ENCODE data around the gene SETD7. TPM values are rescaled to one million over a fixed set of nuclear protein-coding genes. Genes with fewer than 3 reads are reported as not detected.
"Not testable (repeated sequence)": the region's sequence is repeated elsewhere in the genome, so short reads cannot be mapped to it uniquely, and the experiment has no call there.

SETD7 gene
- total RNA-seq, 1 experiment from 2014 or later, result 30.5 TPM

GRCh38 chr4:139470295-139470694, 85.7 kb downstream of the SETD7 start:
- no peak for DNase-seq (ENCODE audit: low spot score)

GRCh38 chr4:139469869-139470268, 86.2 kb downstream of the SETD7 start:
- no peak for DNase-seq (ENCODE audit: low spot score)

DNA sequence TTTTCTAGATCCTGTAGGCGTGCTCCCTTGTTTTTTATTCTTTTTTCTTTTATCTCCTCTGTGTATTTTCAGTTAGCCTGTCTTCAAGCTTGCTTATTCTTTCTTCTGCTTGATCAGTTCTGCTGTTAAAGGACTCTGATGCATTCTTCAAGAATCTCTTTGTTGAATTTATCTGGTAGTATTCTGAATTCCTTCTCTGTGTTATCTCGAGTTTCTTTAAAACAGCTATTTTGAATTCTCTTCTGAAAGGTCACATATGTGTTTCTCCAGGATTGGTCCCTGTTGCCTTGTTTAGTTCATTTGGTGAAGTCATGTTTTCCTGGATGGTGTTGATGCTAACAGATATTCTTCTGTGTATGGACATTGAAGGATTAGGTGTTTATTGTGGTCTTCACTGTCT, 86.8 kb downstream of the SETD7 start:
- DNase-seq (ENCODE audit: low spot score), result no peak

DNA sequence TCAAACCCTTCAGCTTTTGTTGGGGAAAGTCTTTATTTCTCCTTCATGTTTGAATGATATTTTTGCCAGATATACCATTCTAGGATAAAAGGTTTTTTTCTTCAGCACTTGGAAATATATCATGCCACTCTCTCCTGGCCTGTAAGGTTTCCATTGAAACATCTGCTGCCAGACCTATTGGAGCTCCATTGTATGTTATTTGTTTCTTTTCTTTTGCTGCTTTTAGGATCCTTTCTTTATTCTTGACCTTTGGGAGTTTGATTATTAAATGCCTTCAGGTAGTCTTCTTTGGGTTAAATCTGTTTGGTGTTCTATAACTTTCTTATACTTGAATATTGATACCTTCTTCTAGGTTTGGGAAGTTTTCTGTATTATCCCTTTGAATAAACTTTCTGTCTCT, 87.3 kb downstream of the SETD7 start:
- DNase-seq (ENCODE audit: low spot score), result not testable (repeated sequence)

DNA sequence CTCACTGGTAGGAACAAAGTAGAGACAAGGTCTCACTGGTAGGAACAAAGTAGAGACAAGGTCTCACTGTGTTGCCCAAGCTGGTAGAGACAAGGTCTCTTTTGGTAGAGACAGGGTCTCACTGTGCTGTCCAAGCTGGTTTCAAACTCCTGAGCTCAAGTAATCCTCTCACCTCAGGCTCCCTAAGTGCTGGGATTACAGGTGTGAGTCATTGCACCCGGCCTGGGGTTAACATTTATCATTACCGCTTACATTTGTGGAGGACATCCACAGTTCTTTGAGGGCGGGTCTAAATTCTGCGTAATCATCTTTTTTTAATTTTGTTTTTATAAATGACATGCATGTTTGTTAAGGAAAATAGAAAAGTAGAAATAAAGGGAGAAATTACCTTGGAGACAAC, 90.1 kb downstream of the SETD7 start:
- no peak for DNase-seq (ENCODE audit: low spot score)

DNA sequence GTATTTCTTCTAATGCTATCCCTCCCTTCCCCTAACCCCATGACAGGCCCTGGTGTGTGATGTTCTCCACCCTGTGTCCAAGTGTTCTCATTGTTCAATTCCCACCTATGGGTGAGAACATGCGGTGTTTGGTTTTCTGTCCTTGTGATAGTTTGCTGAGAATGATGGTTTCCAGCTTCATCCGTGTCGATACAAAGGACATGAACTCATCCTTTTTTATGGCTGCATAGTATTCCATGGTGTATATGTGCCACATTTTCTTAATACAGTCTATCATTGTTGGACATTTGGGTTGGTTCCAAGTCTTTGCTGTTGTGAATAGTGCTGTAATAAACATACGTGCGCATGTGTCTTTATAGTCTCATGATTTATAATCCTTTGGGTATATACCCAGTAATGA, 91.5 kb downstream of the SETD7 start:
- not testable (repeated sequence) for DNase-seq (ENCODE audit: low spot score)

DNA sequence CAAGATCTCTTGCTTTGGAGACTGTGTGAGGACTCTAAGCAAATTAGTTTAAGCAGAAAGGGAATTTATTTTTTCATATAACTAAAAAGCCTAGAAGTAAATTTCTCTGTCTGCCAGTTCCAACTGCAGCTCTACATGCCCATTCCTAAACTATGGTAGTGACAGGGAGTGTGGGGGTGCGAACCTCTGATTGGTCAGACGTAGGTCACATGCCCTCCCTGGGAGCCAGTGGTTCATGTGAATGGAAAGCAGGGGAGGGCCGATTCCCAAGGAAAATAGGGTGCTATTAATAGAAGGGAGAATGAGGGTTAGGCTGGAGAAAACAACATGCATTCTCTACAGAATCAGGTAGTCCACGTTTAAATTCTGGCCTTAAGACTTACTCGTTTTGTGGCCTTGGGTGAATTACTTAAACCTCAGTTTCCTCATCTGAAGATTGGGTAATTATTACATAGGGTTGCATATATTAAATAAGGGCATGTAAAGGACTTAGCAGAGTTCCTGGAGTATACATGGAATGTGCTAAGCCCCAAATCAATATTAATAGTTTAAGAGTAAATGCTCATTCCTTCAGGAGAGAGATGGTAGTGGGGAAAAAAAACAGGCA, 94.9 kb downstream of the SETD7 start:
- no peak for DNase-seq (ENCODE audit: low spot score)

DNA sequence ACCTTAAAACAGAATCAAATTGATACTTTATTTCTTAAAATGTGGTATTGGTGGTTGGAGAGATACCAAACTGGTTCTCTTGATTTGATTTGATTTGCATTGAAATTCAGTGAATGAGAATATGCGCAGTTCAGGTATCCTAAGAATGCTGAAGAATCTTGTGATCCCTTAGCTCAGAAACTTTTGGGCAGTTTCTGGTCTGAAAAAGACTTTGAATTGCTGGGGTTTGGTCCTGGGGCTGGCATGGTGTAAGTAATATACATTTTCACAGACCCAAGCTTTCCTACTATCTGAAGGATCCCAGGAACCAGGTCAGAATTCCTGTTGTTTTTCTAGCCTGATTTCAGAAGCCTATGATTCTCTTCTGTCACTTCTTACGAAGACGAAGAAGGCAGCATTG, 95.5 kb downstream of the SETD7 start:
- DNase-seq (ENCODE audit: low spot score), result no peak

- DNase-seq (ENCODE audit: low spot score), result peak; percentile 24
Measured at GRCh38 chr4:139458999-139459398, 97.0 kb downstream of the SETD7 start.

GRCh38 chr4:139458543-139458942, 97.5 kb downstream of the SETD7 start:
- no peak for DNase-seq (ENCODE audit: low spot score)

DNA sequence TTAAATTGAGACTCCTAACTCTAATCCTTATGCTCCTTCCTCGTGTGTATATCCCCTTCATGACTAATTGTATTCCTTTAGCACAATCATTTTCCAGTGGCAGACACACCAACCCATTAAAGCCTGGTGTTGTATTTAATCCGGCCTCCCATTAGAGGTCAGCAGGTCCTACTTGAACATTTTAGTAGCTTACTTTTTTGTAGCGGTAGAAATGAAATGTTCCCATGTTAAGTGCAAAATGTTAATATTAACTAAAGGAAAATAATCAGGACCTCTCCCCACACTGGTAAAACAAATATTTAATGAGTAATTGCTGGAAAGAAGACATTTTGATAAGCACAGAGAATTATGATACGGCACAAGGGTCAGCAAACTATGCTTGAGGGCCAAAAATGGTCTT, 98.7 kb downstream of the SETD7 start:
- DNase-seq (ENCODE audit: low spot score), result no peak

DNA sequence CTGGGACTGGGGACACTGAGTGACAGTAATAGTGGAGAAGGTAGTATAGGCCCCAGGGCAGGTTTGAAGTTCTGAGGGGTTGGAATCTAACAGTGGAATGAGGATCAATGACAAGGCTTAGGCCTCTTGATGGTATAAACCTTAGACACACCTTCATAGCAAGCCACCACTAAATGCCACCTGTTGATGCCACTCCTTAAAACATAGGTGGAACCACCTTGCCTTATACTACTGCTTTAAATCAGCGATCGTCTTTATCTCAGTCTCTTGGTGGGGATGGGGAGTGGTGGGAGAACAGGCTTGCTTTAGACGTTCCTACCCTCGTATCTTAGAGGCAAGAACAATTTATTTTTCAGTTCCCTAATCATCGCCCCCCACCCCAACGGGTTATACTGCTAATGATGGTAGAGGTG, 100.9 kb downstream of the SETD7 start:
- peak; percentile 48 for DNase-seq (ENCODE audit: low spot score)

DNA sequence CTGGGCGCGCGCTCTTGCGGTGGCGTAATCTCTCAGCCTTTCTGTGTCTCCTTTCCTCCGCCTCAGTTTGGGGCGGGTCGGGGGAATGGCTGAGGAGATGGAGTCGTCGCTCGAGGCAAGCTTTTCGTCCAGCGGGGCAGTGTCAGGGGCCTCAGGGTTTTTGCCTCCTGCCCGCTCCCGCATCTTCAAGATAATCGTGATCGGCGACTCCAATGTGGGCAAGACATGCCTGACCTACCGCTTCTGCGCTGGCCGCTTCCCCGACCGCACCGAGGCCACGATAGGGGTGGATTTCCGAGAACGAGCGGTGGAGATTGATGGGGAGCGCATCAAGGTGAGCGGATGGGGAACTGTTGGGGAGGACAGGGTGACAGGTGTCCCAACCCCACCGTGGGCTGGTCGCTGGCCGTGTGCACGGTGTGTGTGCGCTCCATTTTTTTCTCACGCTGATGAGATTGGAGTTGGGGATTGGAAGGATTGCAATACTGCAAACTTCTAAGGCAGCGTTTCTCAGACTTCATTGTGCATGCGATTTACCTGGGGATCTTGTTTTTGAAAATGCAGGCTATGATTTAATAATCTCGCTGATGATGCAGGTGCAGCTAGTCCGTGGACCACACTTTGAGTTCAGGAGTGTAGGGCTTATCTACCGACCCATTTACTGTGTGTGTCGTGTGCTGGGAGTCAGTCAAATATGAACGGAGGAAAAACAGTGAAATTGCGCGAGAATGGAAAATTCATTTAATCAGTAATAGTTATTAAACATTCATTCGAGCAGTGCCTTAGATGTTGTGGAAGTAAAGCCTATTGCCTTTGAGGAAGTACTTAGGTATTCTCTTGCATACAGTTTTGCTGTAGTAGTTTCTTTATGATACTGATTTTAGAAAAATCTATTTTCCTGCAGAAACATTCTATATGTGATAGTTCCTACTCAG, 101.6 kb downstream of the SETD7 start, which contains the start of gene RAB33B:
RAB33B (plus strand) TSS at position 11 of the 935 bp plus-strand sequence; CDS start at position 86, 75 bp downstream.
- no peak for DNase-seq (ENCODE audit: low spot score)

GRCh38 chr4:139453371-139454110, 102.5 kb downstream of the SETD7 start:
- DNase-seq (ENCODE audit: low spot score), result peak; percentile 96

GRCh38 chr4:139453041-139453370, 103.0 kb downstream of the SETD7 start:
- DNase-seq (ENCODE audit: low spot score), result peak; percentile 91

DNA sequence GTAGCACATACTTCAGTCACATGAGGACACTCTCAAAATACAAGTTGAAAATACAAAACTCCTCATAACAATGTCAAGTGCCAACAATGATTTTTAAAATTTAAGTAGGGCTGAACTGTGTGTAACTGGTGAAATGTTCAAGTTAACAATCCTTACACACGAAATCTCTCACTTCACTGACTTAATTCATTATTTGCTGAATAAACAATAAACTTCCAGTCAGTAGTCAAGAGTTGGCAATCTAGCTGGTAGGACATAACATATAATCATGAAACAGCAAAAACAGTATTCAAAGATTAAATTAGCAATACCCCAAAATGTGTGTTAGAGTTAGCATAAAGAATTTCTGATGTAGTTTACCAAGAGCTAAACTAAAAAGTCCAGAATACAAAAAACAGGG, 104.0 kb downstream of the SETD7 start:
- no peak for DNase-seq (ENCODE audit: low spot score)

- no peak for DNase-seq (ENCODE audit: low spot score)
Measured at GRCh38 chr4:139450586-139450985, 105.4 kb downstream of the SETD7 start.

DNA sequence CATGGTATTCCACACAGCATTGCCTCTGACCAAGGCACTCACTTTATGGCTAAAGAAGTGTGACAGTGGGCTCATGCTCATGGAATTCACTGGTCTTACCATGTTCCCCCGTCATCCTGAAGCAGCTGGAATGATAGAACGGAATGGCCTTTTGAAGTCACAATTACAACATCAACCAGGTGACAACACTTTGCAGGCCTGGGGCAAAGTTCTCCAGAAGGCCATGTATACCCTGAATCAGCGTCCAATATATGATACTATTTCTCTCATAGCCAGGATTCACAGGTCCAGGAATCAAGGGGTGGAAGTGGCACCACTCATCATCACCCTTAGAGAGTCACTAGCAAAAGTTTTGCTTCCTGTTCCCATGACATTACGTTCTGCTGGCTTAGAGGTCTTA, 108.9 kb downstream of the SETD7 start:
- DNase-seq (ENCODE audit: low spot score), result not testable (repeated sequence)
